Trophoblast cell (in vitro differentiated cells and primary cell): ENCODE measurements around the gene HMCN2.

Experiments
- DNase-seq, 2 donors: peaks; one replicate each; pipeline ENCODE4 v3.0.0-alpha.2; 2016
- H2AFZ ChIP-seq: 2 replicates; pipeline ENCODE4 v1.6.1; 2013; ENCODE audit warnings: low read length, moderate library complexity, mild to moderate bottlenecking; ENCODE audit not compliant: insufficient read depth, poor library complexity
- H2AK5ac ChIP-seq: 2 replicates; pipeline ENCODE4 v1.6.1; 2013; ENCODE audit warnings: mild to moderate bottlenecking, low read length
- H2BK120ac ChIP-seq: 2 replicates; pipeline ENCODE4 v1.6.1; 2013; ENCODE audit warnings: low read length, mild to moderate bottlenecking, moderate library complexity; ENCODE audit not compliant: insufficient read depth, poor library complexity
- H2BK12ac ChIP-seq: 2 replicates; pipeline ENCODE4 v1.6.1; 2013; ENCODE audit warnings: mild to moderate bottlenecking, low read length, moderate library complexity
- H2BK5ac ChIP-seq: 2 replicates; pipeline ENCODE4 v1.6.1; 2013; ENCODE audit warnings: low read length, low read depth, moderate library complexity, mild to moderate bottlenecking; ENCODE audit not compliant: poor library complexity
- H3K14ac ChIP-seq: 2 replicates; pipeline ENCODE4 v1.6.1; 2013; ENCODE audit warnings: mild to moderate bottlenecking, low read length
- H3K18ac ChIP-seq: 2 replicates; pipeline ENCODE4 v1.6.1; 2013; ENCODE audit warnings: mild to moderate bottlenecking, low read length
- H3K23ac ChIP-seq: 2 replicates; pipeline ENCODE4 v1.6.1; 2013; ENCODE audit warnings: low read length
- H3K27ac ChIP-seq: 2 replicates; pipeline ENCODE4 v1.5.1; 2013; ENCODE audit warnings: low read depth, mild to moderate bottlenecking, inconsistent platforms, low read length, moderate library complexity
- H3K27me3 ChIP-seq: 2 replicates; pipeline ENCODE4 v1.6.1; 2013; ENCODE audit warnings: inconsistent platforms, mild to moderate bottlenecking, low read length, moderate library complexity; ENCODE audit not compliant: insufficient read depth
- H3K36me3 ChIP-seq, 2 experiments: 1 replicate in 1 of 2; 2 replicates in 1 of 2; pipeline ENCODE4 v1.6.1; 2013; ENCODE audit warnings: low read length in 2 of 2, mild to moderate bottlenecking in 2 of 2, moderate library complexity in 1 of 2; ENCODE audit not compliant: insufficient read depth in 2 of 2, control insufficient read depth in 1 of 2
- H3K4ac ChIP-seq: 2 replicates; pipeline ENCODE4 v1.6.1; 2013; ENCODE audit warnings: low read depth, mild to moderate bottlenecking, low read length, moderate library complexity
- H3K4me1 ChIP-seq, 2 experiments: 1 replicate in 1 of 2; 2 replicates in 1 of 2; pipeline ENCODE4 v1.6.1; 2013; ENCODE audit warnings: low read length in 2 of 2, mild to moderate bottlenecking in 2 of 2, moderate library complexity in 1 of 2; ENCODE audit not compliant: insufficient read depth in 2 of 2, control insufficient read depth in 1 of 2
- H3K4me2 ChIP-seq: 2 replicates; pipeline ENCODE4 v1.6.1; 2013; ENCODE audit warnings: inconsistent platforms, mild to moderate bottlenecking, low read length, moderate library complexity
- H3K4me3 ChIP-seq: 2 replicates; pipeline ENCODE4 v1.5.1; 2013; ENCODE audit warnings: mild to moderate bottlenecking, low read depth, low read length, inconsistent platforms
- H3K79me1 ChIP-seq: one replicate; pipeline ENCODE4 v1.6.1; 2013; ENCODE audit warnings: low read length
- H3K79me2 ChIP-seq: 2 replicates; pipeline ENCODE4 v1.6.1; 2013; ENCODE audit warnings: low read length, mild to moderate bottlenecking; ENCODE audit not compliant: control insufficient read depth, insufficient read depth, poor library complexity
- H3K9ac ChIP-seq: 2 replicates; pipeline ENCODE4 v1.6.1; 2013; ENCODE audit warnings: mild to moderate bottlenecking, low read length
- H3K9me3 ChIP-seq: 2 replicates; pipeline ENCODE4 v1.6.1; 2013; ENCODE audit warnings: low read depth, mild to moderate bottlenecking, control low read depth, inconsistent platforms, low read length; ENCODE audit not compliant: insufficient read depth
- H4K12ac ChIP-seq: 2 replicates; pipeline ENCODE4 v1.6.1; 2013; ENCODE audit warnings: low read depth, mild to moderate bottlenecking, low read length, moderate library complexity
- H4K8ac ChIP-seq: 2 replicates; pipeline ENCODE4 v1.6.1; 2013; ENCODE audit warnings: low read depth, mild to moderate bottlenecking, low read length, moderate library complexity
- H4K91ac ChIP-seq: one replicate; pipeline ENCODE4 v1.6.1; 2013; ENCODE audit warnings: low read depth, mild to moderate bottlenecking, low read length, moderate library complexity
- WGBS: extraction: QIAGEN DNeasy Blood & Tissue Kit; methylation state at CpG from one replicate; pipeline ENCODE4 v1.1.7; 2013; ENCODE audit warnings: missing lambda C conversion rate; ENCODE audit not compliant: insufficient read length, insufficient coverage; ENCODE audit errors: extremely low coverage; 5-methylcytosine and 5-hydroxymethylcytosine counted together

Gene HMCN2

DNA sequence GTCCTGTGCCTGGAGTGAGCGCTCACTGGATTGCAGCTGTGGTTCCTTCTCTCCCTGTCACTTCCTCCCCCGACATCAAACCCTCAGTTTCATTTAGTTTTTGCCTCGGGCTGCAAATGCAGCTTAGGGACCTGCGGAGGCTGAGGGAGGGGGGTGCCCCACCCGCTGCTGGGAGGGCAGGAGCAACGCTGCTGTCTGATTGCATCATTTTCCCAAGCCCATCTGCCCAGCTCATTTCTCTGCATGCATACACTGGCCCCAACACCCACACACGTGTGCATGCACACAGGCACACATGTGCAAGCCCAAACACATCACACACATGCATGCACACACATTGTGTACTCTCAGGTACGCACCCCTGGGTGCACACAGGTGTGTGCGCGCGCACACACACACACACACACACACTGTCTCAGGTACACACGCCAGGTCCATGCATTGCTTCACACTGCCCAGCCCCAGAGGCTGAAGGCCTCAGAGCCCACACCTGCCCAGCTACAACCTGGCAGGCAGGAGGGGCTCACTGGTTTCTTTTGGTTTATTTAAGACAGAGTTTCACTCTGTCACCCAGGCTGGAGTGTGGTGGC is 182.6 kb downstream of the HMCN2 start:
- no CpG with 5 or more reads among the region's 12 CpGs for WGBS

DNA sequence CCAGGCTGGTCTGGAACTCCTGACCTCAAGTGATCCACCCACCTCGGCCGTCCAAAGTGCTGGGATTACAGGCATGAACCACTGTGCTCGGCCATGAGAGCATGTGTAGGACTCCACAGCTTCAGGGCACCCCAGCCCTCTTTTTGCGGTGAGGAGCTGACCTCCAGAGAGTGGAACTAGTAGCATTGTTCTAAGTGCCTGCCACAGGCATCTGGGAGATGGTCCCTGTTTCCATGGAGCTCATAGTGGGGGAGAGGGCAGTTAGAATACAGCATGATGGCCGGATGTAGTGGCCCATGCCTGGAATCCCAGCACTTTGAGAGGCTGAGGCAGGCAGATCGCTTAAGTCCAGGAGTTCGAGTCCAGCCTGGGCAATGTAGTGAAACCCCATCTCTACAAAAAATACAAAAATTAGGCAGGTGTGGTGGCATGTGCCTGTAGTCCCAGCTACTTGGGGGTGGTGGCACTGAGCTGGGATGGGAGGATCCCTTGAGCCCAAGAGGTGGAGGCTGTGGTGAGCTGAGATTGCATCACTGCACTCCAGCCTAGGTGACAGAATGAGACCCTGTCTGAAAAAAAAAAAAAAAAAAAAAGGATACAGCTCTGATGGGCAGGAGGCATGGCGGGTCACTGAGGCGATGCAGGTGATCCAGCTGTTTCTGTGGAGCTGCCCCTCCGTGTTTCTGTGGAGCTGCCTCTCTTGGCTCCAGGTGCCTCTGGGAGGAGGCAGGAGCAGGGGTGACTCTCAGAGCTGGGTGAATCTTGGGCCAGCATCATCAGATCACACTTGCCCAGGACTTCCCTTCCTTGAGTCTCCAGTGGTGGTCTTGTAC is 183.4 kb downstream of the HMCN2 start:
- no peak overlapping the region for H3K9ac ChIP-seq
- no peak overlapping the region for H2BK12ac ChIP-seq
- peaks cover 7% of the 10 kb centered on the region for H3K79me1 ChIP-seq
- DNase-seq: no peak
- no peaks in the 10 kb centered on the region for H3K36me3 ChIP-seq
- H3K4me2 ChIP-seq: no peak overlapping the region
- no peak overlapping the region for H4K91ac ChIP-seq
- H4K12ac ChIP-seq: no peak overlapping the region
- H2AFZ ChIP-seq: no peak overlapping the region
- no peak overlapping the region for H3K4me3 ChIP-seq
- no peaks in the 10 kb centered on the region for H3K27me3 ChIP-seq
- no peak overlapping the region for H4K8ac ChIP-seq
- peaks cover 4% of the 10 kb centered on the region for H3K9me3 ChIP-seq
- H3K27ac ChIP-seq: no peak overlapping the region
- H3K18ac ChIP-seq: no peak overlapping the region
- H2BK5ac ChIP-seq: no peak overlapping the region
- WGBS: no CpG with 5 or more reads among the region's 10 CpGs
- peaks cover 31 to 51% of the 10 kb centered on the region in 2 experiments for H3K4me1 ChIP-seq
- H3K23ac ChIP-seq: no peak overlapping the region
- no peak overlapping the region for H3K14ac ChIP-seq
- no peak overlapping the region for H2AK5ac ChIP-seq
- H3K4ac ChIP-seq: no peak overlapping the region
- no peak overlapping the region for H2BK120ac ChIP-seq
- H3K79me2 ChIP-seq: no peaks in the 10 kb centered on the region

More for the DNA sequence above, 182.6 kb downstream of the HMCN2 start:
- H3K23ac ChIP-seq: no peak overlapping the region
- H3K9me3 ChIP-seq: peaks cover 4% of the 10 kb centered on the region
- no peak overlapping the region for H3K14ac ChIP-seq
- no peak overlapping the region for H2BK12ac ChIP-seq
- H3K4me2 ChIP-seq: no peak overlapping the region
- H3K9ac ChIP-seq: no peak overlapping the region
- no peak overlapping the region for H4K8ac ChIP-seq
- H2AK5ac ChIP-seq: no peak overlapping the region
- no peaks in the 10 kb centered on the region for H3K36me3 ChIP-seq
- H3K79me1 ChIP-seq: peaks cover 7% of the 10 kb centered on the region
- peak overlapping the region; percentile 21 for H4K91ac ChIP-seq
- no peak overlapping the region for H4K12ac ChIP-seq
- no peak overlapping the region for H2AFZ ChIP-seq
- no peak for DNase-seq
- no peak overlapping the region for H2BK5ac ChIP-seq
- no peak overlapping the region for H3K27ac ChIP-seq
- peaks cover 31 to 51% of the 10 kb centered on the region in 2 experiments for H3K4me1 ChIP-seq
- H3K79me2 ChIP-seq: no peaks in the 10 kb centered on the region
- no peak overlapping the region for H3K4ac ChIP-seq
- H3K4me3 ChIP-seq: no peak overlapping the region
- H3K27me3 ChIP-seq: no peaks in the 10 kb centered on the region
- H3K18ac ChIP-seq: peak overlapping the region; percentile 0
- no peak overlapping the region for H2BK120ac ChIP-seq

DNA sequence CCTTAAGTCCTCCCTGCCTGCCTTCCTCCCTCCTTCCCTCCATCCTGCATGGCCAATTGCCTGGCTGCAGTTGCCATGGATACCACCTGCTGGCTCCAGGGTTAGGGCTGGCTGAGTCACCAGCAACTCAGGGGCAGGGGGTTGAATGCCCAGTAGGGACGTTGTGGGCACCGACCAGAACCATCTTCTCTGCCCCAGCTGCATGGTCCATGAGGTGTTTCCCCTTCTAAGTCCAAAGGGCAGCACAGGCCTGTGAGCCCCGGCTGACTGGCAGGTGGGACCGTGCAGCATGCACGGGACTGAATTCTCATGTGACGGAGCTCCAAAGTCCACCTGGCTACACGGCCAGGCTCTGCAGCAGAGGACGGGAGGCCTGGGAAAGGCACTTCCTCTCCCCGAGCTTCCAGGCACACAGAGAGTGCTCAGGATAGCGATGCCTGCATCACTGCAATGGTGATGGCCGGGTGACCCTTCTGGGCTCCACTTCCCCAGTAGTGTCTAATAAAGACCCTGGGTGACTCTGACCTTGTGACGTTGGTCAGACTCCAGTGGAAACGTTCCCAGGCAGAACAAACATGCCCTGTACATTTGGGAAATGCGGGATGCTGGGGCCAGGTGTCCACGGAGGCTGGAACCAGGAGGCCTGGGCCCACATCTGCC is 184.9 kb downstream of the HMCN2 start:
- no peaks in the 10 kb centered on the region for H3K79me2 ChIP-seq
- no peak overlapping the region for H2AFZ ChIP-seq
- H3K14ac ChIP-seq: no peak overlapping the region
- no peak overlapping the region for H2BK120ac ChIP-seq
- no peak overlapping the region for H3K23ac ChIP-seq
- no peak overlapping the region for H4K8ac ChIP-seq
- no peaks in the 10 kb centered on the region for H3K27me3 ChIP-seq
- no peak overlapping the region for H3K4ac ChIP-seq
- H2AK5ac ChIP-seq: no peak overlapping the region
- no CpG with 5 or more reads among the region's 15 CpGs for WGBS
- no peak overlapping the region for H3K4me3 ChIP-seq
- H3K4me1 ChIP-seq: peaks cover 31 to 43% of the 10 kb centered on the region in 2 experiments
- DNase-seq: no peak
- no peaks in the 10 kb centered on the region for H3K36me3 ChIP-seq
- H3K4me2 ChIP-seq: no peak overlapping the region
- H2BK12ac ChIP-seq: no peak overlapping the region
- no peak overlapping the region for H2BK5ac ChIP-seq
- no peak overlapping the region for H4K91ac ChIP-seq
- peaks cover 4% of the 10 kb centered on the region for H3K9me3 ChIP-seq
- no peak overlapping the region for H3K27ac ChIP-seq
- no peak overlapping the region for H3K9ac ChIP-seq
- no peak overlapping the region for H4K12ac ChIP-seq
- peaks cover 3% of the 10 kb centered on the region for H3K79me1 ChIP-seq
- no peak overlapping the region for H3K18ac ChIP-seq

DNA sequence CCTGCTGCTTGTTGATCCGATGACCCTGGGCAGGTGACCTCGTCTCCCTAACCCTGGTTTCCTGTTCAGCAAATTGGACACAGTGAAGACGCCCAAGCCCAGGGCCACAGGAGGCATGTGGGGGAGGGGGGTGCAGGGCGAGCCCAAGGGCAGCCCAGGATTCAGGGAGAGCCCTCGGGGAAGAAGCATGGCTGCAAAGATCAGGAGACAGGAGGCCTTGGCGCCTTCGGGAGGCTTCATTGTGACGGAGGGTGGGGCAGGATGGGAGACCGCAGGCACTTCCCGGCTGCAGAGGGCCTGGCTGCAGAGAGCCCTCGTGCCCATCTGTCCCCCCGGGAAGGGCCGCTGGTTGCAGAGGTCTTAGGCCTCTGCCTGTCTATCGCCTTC is 185.4 kb downstream of the HMCN2 start:
- Histone ChIP-seq H4K12ac (no peak overlapping the region), H3K14ac (no peak overlapping the region), H4K8ac (no peak overlapping the region), H4K91ac (no peak overlapping the region), H3K4me3 (no peak overlapping the region), H3K79me2 (no peaks in the 10 kb centered on the region), H3K27ac (no peak overlapping the region), H2AFZ (no peak overlapping the region), H3K4ac (no peak overlapping the region), H2BK12ac (no peak overlapping the region), H3K9me3 (peaks cover 4% of the 10 kb centered on the region), H3K4me2 (no peak overlapping the region), H3K27me3 (no peaks in the 10 kb centered on the region), H2BK120ac (no peak overlapping the region), H3K18ac (no peak overlapping the region), H2AK5ac (no peak overlapping the region), H3K4me1 (peaks cover 31 to 37% of the 10 kb centered on the region in 2 experiments), H3K9ac (no peak overlapping the region), H2BK5ac (no peak overlapping the region), H3K79me1 (peaks cover 2% of the 10 kb centered on the region), H3K23ac (no peak overlapping the region), H3K36me3 (no peaks in the 10 kb centered on the region)
- no peak for DNase-seq
- WGBS: no CpG with 5 or more reads among the region's 14 CpGs
